Inflammatory macrophage (primary cell): ENCODE data around the gene C3orf52.

Source experiments
- DNase-seq, 2 donors: peaks; one replicate each; pipeline ENCODE4 v3.0.0-alpha.2; 2020 to 2022

The C3orf52 gene

DNA sequence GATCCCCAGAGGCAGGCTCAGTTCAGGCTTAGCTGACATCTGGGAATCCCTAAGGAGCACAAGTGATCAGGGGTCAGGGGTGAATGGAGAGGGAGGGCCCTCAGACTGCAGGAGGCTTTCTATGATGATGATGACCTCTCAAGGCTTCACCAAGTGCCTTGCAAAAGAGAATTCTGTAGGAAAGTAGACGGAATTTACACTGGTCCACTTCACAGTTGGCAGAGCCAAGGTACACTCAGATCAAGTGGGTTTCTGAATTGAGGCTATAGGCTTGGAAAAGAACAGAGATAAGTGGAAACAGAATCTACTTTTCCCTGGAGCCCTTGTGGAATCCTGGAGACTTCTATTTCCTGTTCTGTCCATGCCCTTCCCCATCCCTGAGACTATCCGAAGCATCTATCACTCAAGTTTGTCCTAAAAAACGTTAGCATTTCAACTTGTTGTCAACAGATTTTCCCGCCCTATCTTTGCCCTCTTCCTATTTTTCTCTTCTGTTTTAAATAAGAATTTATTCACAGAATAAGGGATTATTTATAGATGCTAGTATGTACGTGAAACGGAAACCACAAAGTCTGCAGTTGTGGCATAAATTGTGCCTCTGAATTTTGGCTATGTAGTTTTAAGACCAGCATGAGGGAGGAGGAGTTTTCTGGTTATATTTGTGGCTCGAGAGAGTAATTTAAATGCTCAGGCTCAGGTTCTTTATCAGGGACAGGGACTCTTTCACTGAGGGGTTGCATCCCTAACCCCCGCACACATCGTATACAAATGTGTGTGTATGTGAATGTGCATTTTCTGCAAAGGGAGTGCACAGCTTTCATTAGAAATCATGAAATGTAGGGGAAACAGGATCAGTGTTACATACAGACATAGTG lies 34.0 kb downstream of the C3orf52 start:
- no peak for DNase-seq

- DNase-seq = no peak
Measured at GRCh38 chr3:112121577-112122547, 35.7 kb downstream of the C3orf52 start.

DNA sequence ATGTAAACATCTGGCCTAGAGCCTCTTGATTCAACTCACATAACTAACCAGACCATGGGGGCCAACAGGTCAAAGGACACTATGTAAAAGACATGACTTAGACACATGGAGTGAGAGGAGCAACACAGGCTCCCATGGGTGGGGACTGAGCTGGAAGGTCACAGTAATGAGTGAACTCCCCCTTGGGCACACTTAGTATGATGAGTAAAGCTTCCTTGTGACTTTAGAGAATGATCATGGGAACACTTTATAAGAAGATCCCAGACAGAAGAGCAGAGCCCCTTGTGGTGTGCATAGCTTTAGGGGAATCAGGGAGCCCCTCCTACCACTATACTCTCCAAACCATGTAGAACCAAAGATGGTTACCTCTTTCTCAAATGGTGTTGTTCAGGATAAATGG lies 36.7 kb downstream of the C3orf52 start:
- no peak for DNase-seq

- no peak for DNase-seq
Measured at GRCh38 chr3:112123548-112123947, 37.4 kb downstream of the C3orf52 start.

- no peak for DNase-seq
Measured at GRCh38 chr3:112124907-112125607, 38.9 kb downstream of the C3orf52 start.

DNA sequence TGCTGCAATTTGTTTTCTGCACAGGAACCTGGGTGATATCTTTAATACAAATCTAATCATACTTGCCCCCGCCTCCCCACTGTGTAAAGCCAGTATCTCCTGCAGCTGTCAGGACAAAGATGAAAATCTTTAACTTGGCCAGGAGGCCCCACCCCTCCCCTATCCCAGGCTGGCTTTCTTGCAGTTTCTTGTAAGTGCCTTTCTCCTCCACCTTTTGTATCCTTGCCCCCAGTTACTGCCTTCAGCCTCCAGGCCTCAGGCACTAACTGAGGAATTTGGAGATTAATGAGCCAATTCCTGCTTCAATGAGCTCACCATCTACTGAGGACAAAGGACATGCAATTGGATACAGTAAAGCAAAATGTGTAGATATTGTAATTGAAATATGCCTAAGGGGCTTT lies 40.3 kb downstream of the C3orf52 start:
- DNase-seq = no peak

DNA sequence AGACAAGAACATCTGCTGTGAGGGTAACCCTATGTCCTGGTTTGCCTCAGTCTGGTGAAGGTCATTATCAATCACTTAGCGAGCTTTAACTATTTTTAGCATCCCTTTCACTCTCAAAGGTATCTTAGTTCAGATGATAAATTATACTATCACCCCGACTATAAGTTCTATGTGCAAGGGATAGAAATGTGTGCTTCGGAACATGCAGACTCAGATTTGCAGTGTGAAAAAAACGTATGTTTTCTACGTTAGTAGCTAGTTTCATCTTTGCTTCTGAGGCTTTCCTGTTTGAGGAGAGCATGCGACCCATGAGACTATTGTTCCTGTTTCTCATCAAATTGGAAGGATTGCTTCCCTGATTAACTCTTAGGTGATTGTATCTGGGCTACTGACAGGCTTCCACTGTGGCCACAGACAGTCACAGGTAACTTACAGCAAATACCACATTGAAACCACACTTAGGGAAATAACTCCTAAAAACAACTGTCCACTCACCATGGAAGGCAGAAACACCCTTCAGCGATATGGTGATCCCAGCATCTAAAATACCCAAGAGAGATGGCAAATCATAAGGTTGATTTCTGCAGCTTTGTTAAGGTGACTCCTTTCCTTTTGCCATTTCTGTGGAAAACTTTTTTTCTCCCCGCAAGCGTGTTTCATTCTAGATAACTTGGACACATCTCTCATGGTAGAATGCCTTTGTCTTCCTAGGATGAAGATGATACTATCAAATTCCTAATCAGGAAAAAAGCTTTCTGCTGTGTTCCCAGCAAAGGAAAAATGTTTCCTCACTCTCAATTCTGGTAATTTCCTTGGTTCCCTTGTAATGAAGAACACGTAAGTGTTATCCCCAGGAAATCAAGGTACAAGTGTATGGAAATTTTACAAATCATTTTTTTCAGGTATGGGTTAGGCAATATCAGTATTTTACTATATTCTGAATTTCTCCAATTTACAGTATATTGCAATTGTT lies 41.6 kb downstream of the C3orf52 start:
- DNase-seq = peak; percentile 16 to 23

- DNase-seq = peak in 1 of 2 donors; percentile 12
Measured at GRCh38 chr3:112128843-112129727, 42.9 kb downstream of the C3orf52 start.

GRCh38 chr3:112129925-112130637 lies 43.9 kb downstream of the C3orf52 start:
- DNase-seq = peak in 1 of 2 donors; percentile 11

DNA sequence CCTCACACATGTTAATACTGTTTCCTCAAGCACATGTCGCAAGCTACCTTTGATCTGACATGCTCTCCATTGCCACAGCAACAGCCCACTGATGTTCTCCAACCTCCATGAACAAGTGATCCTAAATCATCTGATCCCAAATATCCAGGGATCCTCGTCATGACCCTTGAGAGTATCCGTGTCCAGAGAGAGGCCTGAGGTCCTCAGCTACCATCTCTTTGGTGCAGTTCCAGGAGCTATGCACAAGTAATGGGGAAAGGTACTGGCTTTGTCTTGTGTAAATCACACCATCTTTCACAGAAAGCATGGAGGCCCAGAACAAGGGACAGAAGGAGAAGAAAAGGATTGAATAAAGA lies 44.4 kb downstream of the C3orf52 start:
- no peak for DNase-seq

GRCh38 chr3:112131111-112131510 lies 44.9 kb downstream of the C3orf52 start:
- DNase-seq = no peak

- DNase-seq = no peak
Measured at GRCh38 chr3:112132088-112132487, 45.9 kb downstream of the C3orf52 start.

GRCh38 chr3:112132554-112132953 lies 46.4 kb downstream of the C3orf52 start:
- no peak for DNase-seq

DNA sequence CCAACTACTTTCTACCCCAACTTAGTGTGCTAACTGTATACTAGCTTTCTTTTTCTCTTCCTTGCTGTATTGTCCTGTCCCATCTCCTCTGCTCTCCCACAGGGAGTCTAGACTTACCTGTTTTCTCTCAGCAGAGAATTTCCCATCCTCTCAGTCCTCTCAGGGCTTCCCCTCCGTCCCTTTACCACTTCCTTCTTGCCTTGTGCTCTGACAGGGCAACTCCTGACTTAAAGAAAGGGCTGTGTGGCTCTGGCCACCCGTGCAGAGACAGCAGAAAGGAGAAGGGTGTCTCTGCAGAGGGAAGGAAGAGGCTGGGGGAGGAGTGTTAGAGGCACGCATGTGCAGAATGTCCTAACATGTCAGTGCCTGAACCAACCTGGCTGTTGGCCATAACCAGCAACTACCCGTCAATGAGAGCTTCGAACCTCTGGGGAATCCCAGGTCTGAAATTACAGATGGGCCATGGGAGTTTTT lies 46.8 kb downstream of the C3orf52 start, which contains the start of gene GCSAM:
Gene GCSAM (minus strand): TSS at position 274 of the 474 bp plus-strand sequence. CDS start 128 bp downstream, at position 146.
- DNase-seq = peak; percentile 76 to 83

DNA sequence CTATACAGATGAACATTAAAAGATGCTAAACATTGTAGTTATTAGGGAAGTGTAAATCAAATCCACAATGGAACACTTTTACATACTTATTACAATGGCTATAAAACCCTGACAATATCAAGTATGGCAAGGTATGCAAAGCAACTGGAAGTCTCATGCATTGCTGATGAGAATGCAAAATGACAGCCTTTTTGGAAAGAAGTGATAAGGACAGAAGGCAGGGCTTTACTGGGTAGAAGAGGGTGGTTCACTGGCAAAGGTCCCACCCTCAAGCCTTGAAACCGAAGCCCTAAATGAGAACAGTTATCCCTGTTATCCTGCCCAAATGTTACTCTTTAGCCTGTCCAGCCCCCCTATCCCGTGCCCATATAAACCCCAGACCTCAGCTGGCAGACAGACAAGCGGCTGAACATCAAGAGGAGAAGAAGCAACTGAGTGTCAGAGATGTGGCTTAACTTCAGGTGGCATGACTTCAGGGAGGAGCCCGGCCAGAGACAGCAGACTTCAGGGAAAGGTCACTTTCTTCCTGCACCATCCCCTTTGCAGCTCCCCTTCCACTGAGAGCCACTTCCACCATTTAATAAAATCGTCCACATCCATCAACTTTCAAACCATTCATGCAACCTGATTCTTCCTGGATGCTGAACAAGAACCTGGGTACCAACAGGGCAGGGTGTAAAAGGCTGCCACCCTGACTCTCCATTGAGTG lies 47.6 kb downstream of the C3orf52 start:
- DNase-seq = no peak

GRCh38 chr3:112134335-112135124 lies 48.3 kb downstream of the C3orf52 start:
- no peak for DNase-seq

DNA sequence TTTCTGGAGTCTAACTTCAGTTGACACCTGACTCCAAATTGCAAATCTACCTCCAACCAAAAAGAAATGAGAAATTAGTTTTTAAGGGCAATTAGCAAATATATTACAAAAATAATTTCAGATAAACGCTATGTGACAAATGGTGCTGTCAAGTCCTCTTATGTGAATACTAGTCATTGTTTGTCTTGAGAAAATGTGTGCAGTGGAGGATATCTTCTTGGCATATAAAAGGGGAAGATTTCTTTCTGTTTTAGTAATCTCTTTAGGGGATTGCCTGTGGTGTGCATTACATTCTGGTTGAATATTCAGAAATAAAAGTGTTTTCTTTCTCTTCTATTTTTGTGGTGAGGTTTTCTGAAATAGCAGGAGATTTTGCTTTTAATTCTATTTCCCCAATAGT lies 49.9 kb downstream of the C3orf52 start:
- no peak for DNase-seq
